ENCODE data around the gene CBLN3. TPM values are rescaled to one million over a fixed set of nuclear protein-coding genes. Genes with fewer than 3 reads are reported as not detected.

Gene CBLN3
- total and polyA plus RNA-seq, 2 of the 4 experiments (the other 2 are of a cell fraction), result 0.72 to 4.5 TPM

GRCh38 chr14:24439257-24439656 lies 9.8 kb upstream of the CBLN3 start:
- no peak for TF ChIP-seq MXI1 (IDR thresholded peaks at IDR 0.05; ENCODE audit: borderline replicate concordance, low read depth, low read length)
- no peak for TF ChIP-seq POLR2A (IDR thresholded peaks at IDR 0.05; ENCODE audit: low read depth, low read length)
- TF ChIP-seq ELK1 (IDR thresholded peaks at IDR 0.05; ENCODE audit: borderline replicate concordance, low read depth, low read length), result no peak
- TF ChIP-seq CEBPB (IDR thresholded peaks at IDR 0.05; ENCODE audit: low read depth, low read length), result no peak
- TF ChIP-seq RCOR1 (IDR thresholded peaks at IDR 0.05; ENCODE audit: insufficient replicate concordance, low read length), result no peak
- TF ChIP-seq SMC3 (IDR thresholded peaks at IDR 0.05; ENCODE audit: low read depth, low read length), result no peak
- no peak for TF ChIP-seq MAZ (IDR thresholded peaks at IDR 0.05; ENCODE audit: borderline replicate concordance, low read depth, low read length)
- no peak for TF ChIP-seq USF2 (IDR thresholded peaks at IDR 0.05; ENCODE audit: low read depth, low read length)
- no peak for TF ChIP-seq NFE2L2 (IDR thresholded peaks at IDR 0.05; ENCODE audit: low read depth, low read length)
- H2BK15ac ChIP-seq (ENCODE audit: low read depth, low read length), result no peak overlapping the region
- H4K20me1 ChIP-seq (ENCODE audit: insufficient read depth, low read length), result peaks cover 16% of the 10 kb centered on the region
- in situ Hi-C loops (cut with MboI; ENCODE audit: low sequenced_read_pairs), result loop anchor here (5.0 to 25.0 kb wide), 5 partner anchors 74 to 1127 kb away; partner anchors contain the start of genes BCL2L2, FITM1, GMPR2 and NEDD8
- H3K9ac ChIP-seq (ENCODE audit: low read depth, low read length), result no peak overlapping the region
- intact Hi-C loops (cut with micrococcal nuclease), result loop anchor here (10.0 kb wide), 1 partner anchor 224 kb away; the partner anchor contains the start of genes CHMP4A and MDP1
- dilution Hi-C loops (cut with HindIII; ENCODE audit: low sequenced_read_pairs, unreplicated experiment), result no loop called here
- ATAC-seq (ENCODE audit: low read depth) (no peak), DNase-seq (no peak)
- H3K18ac ChIP-seq (ENCODE audit: low read depth, low read length), result no peak overlapping the region
- no peak overlapping the region for H4K91ac ChIP-seq (ENCODE audit: insufficient read depth, low read depth, low read length)
- no peak overlapping the region for H2AK9ac ChIP-seq (replicated peaks; ENCODE audit: low read depth, low read length, poor library complexity)
- no peak overlapping the region for H3K4me2 ChIP-seq (ENCODE audit: low read depth, low read length)
- no peak overlapping the region for H2AFZ ChIP-seq (replicated peaks; ENCODE audit: low read length, poor library complexity)
- BruUV-seq (replicated peaks), result no TSS peak
- H4K5ac ChIP-seq (ENCODE audit: low read depth, low read length), result no peak overlapping the region
- H3K27me3 ChIP-seq (ENCODE audit: control insufficient read depth, insufficient read depth, low read length), result no peaks in the 10 kb centered on the region
- ChIA-PET POLR2A (ENCODE audit: unreplicated experiment) (no interaction called here), CTCF (no interaction called here)
- H2BK20ac ChIP-seq (ENCODE audit: low read depth, low read length), result no peak overlapping the region
- H3K9me1 ChIP-seq (ENCODE audit: insufficient read depth, low read length), result no peaks in the 10 kb centered on the region
- H2BK120ac ChIP-seq (ENCODE audit: low read depth, low read length), result no peak overlapping the region
- no peak overlapping the region for H3K23ac ChIP-seq (ENCODE audit: low read depth, low read length)
- WGBS, 2 experiments (ENCODE audit: extremely low coverage in 2 of 2, insufficient read length in 1 of 2), result no CpG with 5 or more reads among the region's 1 CpG
- no peak overlapping the region for H3K14ac ChIP-seq (replicated peaks; ENCODE audit: low read depth, low read length)
- no peak overlapping the region for H3K27ac ChIP-seq (ENCODE audit: insufficient read depth, low read length)
- H2BK5ac ChIP-seq (ENCODE audit: low read depth, low read length, poor library complexity, severe bottlenecking), result no peak overlapping the region
- peaks cover 2% of the 10 kb centered on the region for H3K4me1 ChIP-seq (ENCODE audit: control insufficient read depth, insufficient read depth, low read length)
- no peak overlapping the region for H4K8ac ChIP-seq (ENCODE audit: low read depth in 2 of 2, low read length in 2 of 2)
- H3K9me3 ChIP-seq (ENCODE audit: control insufficient read depth, insufficient read depth, low read length), result no peaks in the 10 kb centered on the region
- no peak overlapping the region for H2AK5ac ChIP-seq (ENCODE audit: low read depth, low read length)
- H3K56ac ChIP-seq (ENCODE audit: extremely low read depth, insufficient read depth, low read length), result no peak overlapping the region
- no peak overlapping the region for H3K4ac ChIP-seq (ENCODE audit: low read depth, low read length)
- H3K36me3 ChIP-seq (ENCODE audit: control insufficient read depth, insufficient read depth, low read length), result peaks cover 47% of the 10 kb centered on the region
- peaks cover 18 to 41% of the 10 kb centered on the region in 2 experiments; a peak in 3 of 4 replicates for H3K79me1 ChIP-seq (ENCODE audit: low read depth in 1 of 2, low read length in 2 of 2)
- H3K4me3 ChIP-seq (ENCODE audit: insufficient read depth, low read depth, low read length), result no peak overlapping the region

All from IMR-90 (cell line).